GM13977 (cell line): ENCODE results near the gene NRARP.

Experiments
- DNase-seq: peaks from one replicate; pipeline ENCODE4 v3.0.0; 2012; ENCODE audit warnings: low spot score
- CTCF ChIP-seq: IDR thresholded peaks from 2 replicates; pipeline ENCODE4 v1.5.1; 2012; ENCODE audit warnings: mild to moderate bottlenecking, control low read depth; ENCODE audit not compliant: insufficient read depth; ENCODE audit errors: extremely low read depth, missing control alignments
- in situ Hi-C: fragments of 300-500 bp; cut with MboI; formaldehyde crosslinking; loops from one replicate; pipeline ENCODE4 v1.12.0; 2022; ENCODE audit warnings: low sequenced_read_pairs, low pct_unique_long_range_greater_than_20kb, mixed read lengths, inconsistent platforms; ENCODE audit not compliant: unreplicated experiment

NRARP gene

GRCh38 chr9:137326445-137327065 is 24.5 kb upstream of the NRARP start:
- no peak for DNase-seq
- in situ Hi-C loops: no loop called here
- TF ChIP-seq CTCF: no peak

GRCh38 chr9:137325799-137326198 is 23.7 kb upstream of the NRARP start:
- TF ChIP-seq CTCF: no peak
- DNase-seq: no peak
- in situ Hi-C loops: no loop called here

GRCh38 chr9:137325124-137325523 is 23.1 kb upstream of the NRARP start:
- TF ChIP-seq CTCF: no peak
- no peak for DNase-seq
- in situ Hi-C loops: no loop called here

- TF ChIP-seq CTCF: no peak
- DNase-seq: no peak
- in situ Hi-C loops: no loop called here
These were observed 21.7 kb upstream of the NRARP start for GRCh38 chr9:137323531-137324331.

GRCh38 chr9:137321726-137322361 is 19.8 kb upstream of the NRARP start:
- in situ Hi-C loops: no loop called here
- TF ChIP-seq CTCF: no peak
- no peak for DNase-seq

GRCh38 chr9:137320555-137321384 is 18.7 kb upstream of the NRARP start:
- no peak for TF ChIP-seq CTCF
- DNase-seq: peak; percentile 72
- in situ Hi-C loops: no loop called here
